Esophagus squamous epithelium (tissue), 4 donors: ENCODE measurements around the gene GOLGA8T.
"Not testable (repeated sequence)": the region's sequence is repeated elsewhere in the genome, so short reads cannot be mapped to it uniquely, and the experiment has no call there.

Experiments
- POLR2A ChIP-seq, 4 donors: fragments of 450-650 bp; IDR thresholded peaks; one replicate each; pipeline ENCODE4 v1.6.1; 2017; ENCODE audit warnings: antibody characterized with exemption in 4 of 4, mild to moderate bottlenecking in 4 of 4, moderate library complexity in 3 of 4
- TF ChIP-seq, protein P1 (sequence below), 6 experiments: fragments of 450-650 bp in 4 of 6; fragments of 200-600 bp in 2 of 6; sonication (generic) in 2 of 6; IDR thresholded peaks; one replicate each; pipeline ENCODE4 v1.5.1; 2016 to 2019; ENCODE audit warnings: antibody characterized with exemption in 6 of 6, mild to moderate bottlenecking in 4 of 6, moderate library complexity in 4 of 6

DNA sequence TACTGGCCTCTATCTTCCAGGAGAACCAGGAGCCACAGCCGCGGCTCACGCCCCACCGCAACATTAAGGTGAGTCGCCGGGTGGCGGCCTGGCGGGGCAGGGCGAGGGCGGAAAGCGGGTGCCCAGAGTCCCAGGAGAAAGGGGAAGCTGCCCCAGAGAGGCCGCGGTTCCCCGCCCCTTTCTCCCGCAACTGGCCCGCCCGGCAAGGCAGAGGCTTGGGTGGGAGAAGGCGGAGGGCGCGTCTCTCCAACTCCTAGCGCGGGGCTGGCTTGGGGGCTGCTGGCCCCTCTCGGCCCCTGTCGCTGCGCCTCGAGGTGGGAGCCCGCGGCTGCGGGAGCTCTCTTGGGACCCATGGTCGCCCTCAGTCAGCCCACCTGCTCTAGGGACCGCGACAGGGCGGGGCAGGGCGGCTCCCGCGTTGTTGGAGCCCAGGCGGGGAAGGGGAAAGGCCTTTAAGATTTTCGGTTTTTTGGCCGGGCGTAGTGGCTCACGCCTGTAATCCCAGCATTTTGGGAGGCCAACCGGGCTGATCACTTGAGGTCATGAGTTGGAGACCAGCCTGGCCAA lies 30.8 kb upstream of the GOLGA8T start:
- TF ChIP-seq, protein P1, sequence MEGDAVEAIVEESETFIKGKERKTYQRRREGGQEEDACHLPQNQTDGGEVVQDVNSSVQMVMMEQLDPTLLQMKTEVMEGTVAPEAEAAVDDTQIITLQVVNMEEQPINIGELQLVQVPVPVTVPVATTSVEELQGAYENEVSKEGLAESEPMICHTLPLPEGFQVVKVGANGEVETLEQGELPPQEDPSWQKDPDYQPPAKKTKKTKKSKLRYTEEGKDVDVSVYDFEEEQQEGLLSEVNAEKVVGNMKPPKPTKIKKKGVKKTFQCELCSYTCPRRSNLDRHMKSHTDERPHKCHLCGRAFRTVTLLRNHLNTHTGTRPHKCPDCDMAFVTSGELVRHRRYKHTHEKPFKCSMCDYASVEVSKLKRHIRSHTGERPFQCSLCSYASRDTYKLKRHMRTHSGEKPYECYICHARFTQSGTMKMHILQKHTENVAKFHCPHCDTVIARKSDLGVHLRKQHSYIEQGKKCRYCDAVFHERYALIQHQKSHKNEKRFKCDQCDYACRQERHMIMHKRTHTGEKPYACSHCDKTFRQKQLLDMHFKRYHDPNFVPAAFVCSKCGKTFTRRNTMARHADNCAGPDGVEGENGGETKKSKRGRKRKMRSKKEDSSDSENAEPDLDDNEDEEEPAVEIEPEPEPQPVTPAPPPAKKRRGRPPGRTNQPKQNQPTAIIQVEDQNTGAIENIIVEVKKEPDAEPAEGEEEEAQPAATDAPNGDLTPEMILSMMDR (IDR thresholded peaks at IDR 0.05), result not testable (repeated sequence)
- TF ChIP-seq POLR2A (IDR thresholded peaks at IDR 0.05), result not testable (repeated sequence)
